ENCODE measurements around the gene TMEM147.

TMEM147 gene

GRCh38 chr19:35552534-35553384, 7.3 kb downstream of the TMEM147 start:
- Histone ChIP-seq H2BK5ac (ENCODE audit: low read length) (no peak overlapping the region), H3K27me3 (ENCODE audit: insufficient read depth, low read length, poor library complexity) (no peaks in the 10 kb centered on the region), H4K8ac (ENCODE audit: low read depth, low read length) (no peak overlapping the region), H3K23ac (ENCODE audit: low read length) (no peak overlapping the region), H3K9ac (ENCODE audit: low read length) (no peak overlapping the region), H3K4me3 (ENCODE audit: low read length) (no peak overlapping the region), H4K5ac (ENCODE audit: low read length) (no peak overlapping the region), H3K4me1 (ENCODE audit: control insufficient read depth, low read depth, low read length) (no peaks in the 10 kb centered on the region), H3K56ac (ENCODE audit: low read length) (no peak overlapping the region), H3K27ac (ENCODE audit: low read depth, low read length) (no peak overlapping the region), H2BK120ac (ENCODE audit: low read depth, low read length) (no peak overlapping the region), H2BK15ac (replicated peaks; ENCODE audit: low read depth) (no peak overlapping the region), H3K36me3 (ENCODE audit: control insufficient read depth, insufficient read depth, low read length) (no peaks in the 10 kb centered on the region), H3K4ac (ENCODE audit: low read depth, low read length) (no peak overlapping the region), H3K79me2 (ENCODE audit: control insufficient read depth, insufficient read depth, low read length) (no peaks in the 10 kb centered on the region), H3K18ac (ENCODE audit: low read length) (no peak overlapping the region), H3K4me2 (ENCODE audit: low read length) (no peak overlapping the region), H2AK5ac (ENCODE audit: low read length) (no peak overlapping the region), H3K79me1 (ENCODE audit: low read length) (no peaks in the 10 kb centered on the region)
- WGBS (ENCODE audit: extremely low coverage, insufficient coverage, low lambda C conversion rate): no CpG with 5 or more reads among the region's 13 CpGs
- no peak for DNase-seq

GRCh38 chr19:35553385-35554000, 8.1 kb downstream of the TMEM147 start:
- H4K8ac ChIP-seq (ENCODE audit: low read depth, low read length): no peak overlapping the region
- no peak overlapping the region for H2AK5ac ChIP-seq (ENCODE audit: low read length)
- H3K4me1 ChIP-seq (ENCODE audit: control insufficient read depth, low read depth, low read length): no peaks in the 10 kb centered on the region
- WGBS (ENCODE audit: extremely low coverage, insufficient coverage, low lambda C conversion rate): no CpG with 5 or more reads among the region's 14 CpGs
- H3K18ac ChIP-seq (ENCODE audit: low read length): no peak overlapping the region
- no peak overlapping the region for H2BK5ac ChIP-seq (ENCODE audit: low read length)
- H3K9ac ChIP-seq (ENCODE audit: low read length): no peak overlapping the region
- no peak overlapping the region for H2BK15ac ChIP-seq (replicated peaks; ENCODE audit: low read depth)
- no peak overlapping the region for H3K4ac ChIP-seq (ENCODE audit: low read depth, low read length)
- H3K27me3 ChIP-seq (ENCODE audit: insufficient read depth, low read length, poor library complexity): no peaks in the 10 kb centered on the region
- no peaks in the 10 kb centered on the region for H3K36me3 ChIP-seq (ENCODE audit: control insufficient read depth, insufficient read depth, low read length)
- H4K5ac ChIP-seq (ENCODE audit: low read length): no peak overlapping the region
- no peaks in the 10 kb centered on the region for H3K79me1 ChIP-seq (ENCODE audit: low read length)
- H2BK120ac ChIP-seq (ENCODE audit: low read depth, low read length): no peak overlapping the region
- H3K79me2 ChIP-seq (ENCODE audit: control insufficient read depth, insufficient read depth, low read length): no peaks in the 10 kb centered on the region
- H3K4me3 ChIP-seq (ENCODE audit: low read length): no peak overlapping the region
- H3K27ac ChIP-seq (ENCODE audit: low read depth, low read length): no peak overlapping the region
- no peak overlapping the region for H3K56ac ChIP-seq (ENCODE audit: low read length)
- DNase-seq: no peak
- no peak overlapping the region for H3K23ac ChIP-seq (ENCODE audit: low read length)
- no peak overlapping the region for H3K4me2 ChIP-seq (ENCODE audit: low read length)

- no peak overlapping the region for H4K8ac ChIP-seq (ENCODE audit: low read depth, low read length)
- H3K9ac ChIP-seq (ENCODE audit: low read length): no peak overlapping the region
- H3K79me1 ChIP-seq (ENCODE audit: low read length): no peaks in the 10 kb centered on the region
- H3K4me1 ChIP-seq (ENCODE audit: control insufficient read depth, low read depth, low read length): no peaks in the 10 kb centered on the region
- no peak overlapping the region for H2AK5ac ChIP-seq (ENCODE audit: low read length)
- DNase-seq: no peak
- no peak overlapping the region for H4K5ac ChIP-seq (ENCODE audit: low read length)
- no peak overlapping the region for H3K56ac ChIP-seq (ENCODE audit: low read length)
- H3K27me3 ChIP-seq (ENCODE audit: insufficient read depth, low read length, poor library complexity): no peaks in the 10 kb centered on the region
- H3K36me3 ChIP-seq (ENCODE audit: control insufficient read depth, insufficient read depth, low read length): no peaks in the 10 kb centered on the region
- no CpG with 5 or more reads among the region's 5 CpGs for WGBS (ENCODE audit: extremely low coverage, insufficient coverage, low lambda C conversion rate)
- H3K79me2 ChIP-seq (ENCODE audit: control insufficient read depth, insufficient read depth, low read length): no peaks in the 10 kb centered on the region
- H2BK15ac ChIP-seq (replicated peaks; ENCODE audit: low read depth): no peak overlapping the region
- H2BK120ac ChIP-seq (ENCODE audit: low read depth, low read length): no peak overlapping the region
- H3K18ac ChIP-seq (ENCODE audit: low read length): no peak overlapping the region
- H3K27ac ChIP-seq (ENCODE audit: low read depth, low read length): no peak overlapping the region
- no peak overlapping the region for H3K23ac ChIP-seq (ENCODE audit: low read length)
- no peak overlapping the region for H2BK5ac ChIP-seq (ENCODE audit: low read length)
- H3K4ac ChIP-seq (ENCODE audit: low read depth, low read length): no peak overlapping the region
- no peak overlapping the region for H3K4me2 ChIP-seq (ENCODE audit: low read length)
- H3K4me3 ChIP-seq (ENCODE audit: low read length): no peak overlapping the region
These were observed 8.7 kb downstream of the TMEM147 start for GRCh38 chr19:35554076-35554475.

GRCh38 chr19:35555301-35556005, 10.0 kb downstream of the TMEM147 start:
- Histone ChIP-seq H2BK120ac (ENCODE audit: low read depth, low read length) (no peak overlapping the region), H3K23ac (ENCODE audit: low read length) (no peak overlapping the region), H2BK5ac (ENCODE audit: low read length) (no peak overlapping the region), H3K56ac (ENCODE audit: low read length) (no peak overlapping the region), H3K18ac (ENCODE audit: low read length) (no peak overlapping the region), H3K4ac (ENCODE audit: low read depth, low read length) (no peak overlapping the region), H3K27me3 (ENCODE audit: insufficient read depth, low read length, poor library complexity) (no peaks in the 10 kb centered on the region), H3K4me2 (ENCODE audit: low read length) (no peak overlapping the region), H2AK5ac (ENCODE audit: low read length) (no peak overlapping the region), H4K8ac (ENCODE audit: low read depth, low read length) (no peak overlapping the region), H3K36me3 (ENCODE audit: control insufficient read depth, insufficient read depth, low read length) (no peaks in the 10 kb centered on the region), H3K4me3 (ENCODE audit: low read length) (no peak overlapping the region), H3K4me1 (ENCODE audit: control insufficient read depth, low read depth, low read length) (no peaks in the 10 kb centered on the region), H3K79me1 (ENCODE audit: low read length) (no peaks in the 10 kb centered on the region), H4K5ac (ENCODE audit: low read length) (no peak overlapping the region), H3K9ac (ENCODE audit: low read length) (no peak overlapping the region), H3K27ac (ENCODE audit: low read depth, low read length) (no peak overlapping the region), H3K79me2 (ENCODE audit: control insufficient read depth, insufficient read depth, low read length) (no peaks in the 10 kb centered on the region), H2BK15ac (replicated peaks; ENCODE audit: low read depth) (no peak overlapping the region)
- WGBS (ENCODE audit: extremely low coverage, insufficient coverage, low lambda C conversion rate): no CpG with 5 or more reads among the region's 30 CpGs
- DNase-seq: peak; percentile 75

- Histone ChIP-seq H3K27me3 (ENCODE audit: insufficient read depth, low read length, poor library complexity) (no peaks in the 10 kb centered on the region), H3K23ac (ENCODE audit: low read length) (no peak overlapping the region), H2BK5ac (ENCODE audit: low read length) (no peak overlapping the region), H2BK15ac (replicated peaks; ENCODE audit: low read depth) (no peak overlapping the region), H3K79me1 (ENCODE audit: low read length) (no peaks in the 10 kb centered on the region), H3K4ac (ENCODE audit: low read depth, low read length) (no peak overlapping the region), H4K5ac (ENCODE audit: low read length) (no peak overlapping the region), H3K18ac (ENCODE audit: low read length) (no peak overlapping the region), H3K9ac (ENCODE audit: low read length) (no peak overlapping the region), H4K8ac (ENCODE audit: low read depth, low read length) (no peak overlapping the region), H3K79me2 (ENCODE audit: control insufficient read depth, insufficient read depth, low read length) (no peaks in the 10 kb centered on the region), H3K4me1 (ENCODE audit: control insufficient read depth, low read depth, low read length) (no peaks in the 10 kb centered on the region), H2BK120ac (ENCODE audit: low read depth, low read length) (no peak overlapping the region), H3K4me3 (ENCODE audit: low read length) (no peak overlapping the region), H3K36me3 (ENCODE audit: control insufficient read depth, insufficient read depth, low read length) (no peaks in the 10 kb centered on the region), H2AK5ac (ENCODE audit: low read length) (no peak overlapping the region), H3K4me2 (ENCODE audit: low read length) (no peak overlapping the region), H3K27ac (ENCODE audit: low read depth, low read length) (no peak overlapping the region), H3K56ac (ENCODE audit: low read length) (no peak overlapping the region)
- DNase-seq: no peak
- WGBS (ENCODE audit: extremely low coverage, insufficient coverage, low lambda C conversion rate): no CpG with 5 or more reads among the region's 9 CpGs
These were observed 10.7 kb downstream of the TMEM147 start for GRCh38 chr19:35556025-35556590.
